Prostate gland (tissue), 2 donors: Measurements from ENCODE around the gene KDSR. TPM values are rescaled to one million over a fixed set of nuclear protein-coding genes. Genes with fewer than 3 reads are reported as not detected.

Source experiments
- DNase-seq: peaks from one replicate; pipeline ENCODE4 v3.0.0-alpha.2; 2019; ENCODE audit warnings: low spot score
- H3K27ac ChIP-seq, 2 donors: fragments of 200-600 bp; sonication (generic); 2 replicates each; pipeline ENCODE4 v1.5.1; 2017 to 2019
- H3K27me3 ChIP-seq: fragments of 200-600 bp; sonication (generic); replicated peaks from 2 replicates; pipeline ENCODE4 v1.5.1; 2019; ENCODE audit not compliant: insufficient read depth
- H3K36me3 ChIP-seq, 2 donors: fragments of 200-600 bp; sonication (generic); 1 replicate in 1 of 2; 2 replicates in 1 of 2; pipeline versions ENCODE4 v1.5.1 to v1.8.1; 2017 to 2019
- H3K4me1 ChIP-seq: fragments of 200-600 bp; sonication (generic); replicated peaks from 2 replicates; pipeline ENCODE4 v1.5.1; 2019
- H3K4me3 ChIP-seq, 2 donors: fragments of 200-600 bp; sonication (generic); 2 replicates each; pipeline ENCODE4 v1.5.1; 2017 to 2019
- H3K9me3 ChIP-seq: fragments of 200-600 bp; sonication (generic); 2 replicates; pipeline ENCODE4 v1.5.1; 2017
- POLR2A ChIP-seq: fragments of 450-650 bp; IDR thresholded peaks from one replicate; pipeline ENCODE4 v1.6.1; 2016; ENCODE audit warnings: antibody characterized with exemption, mild to moderate bottlenecking
- POLR2AphosphoS5 ChIP-seq: sonication (generic); formaldehyde crosslinking; IDR thresholded peaks from one replicate; pipeline ENCODE4 v1.6.1; 2017; ENCODE audit warnings: antibody characterized with exemption
- WGBS: methylation state at CpG from one replicate; pipeline ENCODE4 v1.1.5; 2018; 5-methylcytosine and 5-hydroxymethylcytosine counted together
- intact Hi-C: fragments of 100-400 bp; cut with DNase I; formaldehyde crosslinking; loops from one replicate; pipeline ENCODE4 v1.14.2; 2022
- total RNA-seq, 2 donors: library from RNA; depleted of rRNA; stranded (reverse); fragments of >200 nt; gene quantifications; one replicate each; pipeline ENCODE4 v1.1.0, GENCODE V29; 2016
- TF ChIP-seq, protein P1 (sequence below), 4 experiments: fragments of 200-600 bp in 2 of 4; fragments of 450-650 bp in 2 of 4; sonication (generic) in 2 of 4; IDR thresholded peaks; 1 replicate in 3 of 4; 2 replicates in 1 of 4; pipeline ENCODE4 v1.5.1; 2016 to 2019; ENCODE audit warnings: antibody characterized with exemption in 4 of 4, mild to moderate bottlenecking in 2 of 4, moderate library complexity in 2 of 4

The KDSR gene
- total RNA-seq: 10 to 100 TPM; 46.1 to 52.3 TPM

DNA sequence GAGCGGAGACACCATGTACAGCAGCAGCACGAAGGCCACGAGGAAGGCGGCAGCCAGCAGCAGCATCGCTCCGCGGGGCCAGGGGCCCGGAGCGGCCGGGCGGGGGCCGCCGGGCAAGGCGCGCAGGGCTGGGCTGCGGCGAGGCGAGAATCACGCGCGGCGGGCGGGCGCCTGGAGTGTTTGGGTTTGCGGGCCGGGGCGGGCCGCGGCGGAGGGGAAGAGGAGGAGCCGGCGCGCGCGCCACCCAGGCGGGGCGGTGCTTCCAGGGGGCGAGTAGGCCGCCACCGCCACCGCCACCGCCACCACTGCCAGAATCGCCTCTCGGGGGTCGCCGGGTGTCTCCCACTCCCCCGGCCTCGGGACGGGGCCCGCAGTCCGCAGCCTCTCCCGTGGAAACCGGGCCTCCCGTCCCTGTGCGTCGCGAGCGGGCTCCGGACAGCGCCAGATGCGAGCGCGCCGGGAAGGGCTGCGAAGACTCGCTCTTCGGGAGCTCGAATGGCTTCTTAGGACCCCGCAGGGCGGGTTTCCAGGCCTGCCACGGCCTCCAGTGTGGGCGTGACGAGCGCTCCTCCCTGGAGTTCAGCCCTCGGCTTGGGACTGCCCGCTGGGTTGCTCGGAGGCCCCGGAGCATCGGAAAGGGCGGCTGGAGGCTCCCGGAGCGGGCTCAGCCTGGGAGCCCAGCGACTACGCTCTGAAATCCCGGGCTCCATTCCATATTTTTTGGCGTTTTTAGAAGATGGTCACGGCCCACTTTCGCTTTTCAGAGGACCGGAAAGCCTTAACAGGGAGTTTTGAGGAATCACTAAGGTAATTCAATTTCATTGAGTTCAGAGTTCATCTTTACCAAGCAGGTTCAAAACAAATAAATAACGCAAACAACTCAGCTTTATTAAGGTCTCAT is at the start of gene KDSR:
TSS of gene KDSR (minus strand) at position 154 of the 901 bp plus-strand sequence. CDS start at position 66, 88 bp downstream.
- Histone ChIP-seq H3K36me3 (no peaks in the 10 kb centered on the region), H3K4me3 (peak within 1 kb of the TSS; percentile 72 to 75), H3K4me1 (no peaks in the 10 kb centered on the region), H3K9me3 (no peaks in the 10 kb centered on the region), H3K27ac (peak within 1 kb of the TSS; percentile 95), H3K27me3 (no peaks in the 10 kb centered on the region)
- peak; percentile 95 for DNase-seq
- intact Hi-C loops: loop anchor here (1.0 kb wide), 1 partner anchor 55 kb away; the partner anchor contains the start of gene VPS4B
- WGBS: under 1% methylated on average over 60 of the region's 90 CpGs
- TF ChIP-seq, protein P1, sequence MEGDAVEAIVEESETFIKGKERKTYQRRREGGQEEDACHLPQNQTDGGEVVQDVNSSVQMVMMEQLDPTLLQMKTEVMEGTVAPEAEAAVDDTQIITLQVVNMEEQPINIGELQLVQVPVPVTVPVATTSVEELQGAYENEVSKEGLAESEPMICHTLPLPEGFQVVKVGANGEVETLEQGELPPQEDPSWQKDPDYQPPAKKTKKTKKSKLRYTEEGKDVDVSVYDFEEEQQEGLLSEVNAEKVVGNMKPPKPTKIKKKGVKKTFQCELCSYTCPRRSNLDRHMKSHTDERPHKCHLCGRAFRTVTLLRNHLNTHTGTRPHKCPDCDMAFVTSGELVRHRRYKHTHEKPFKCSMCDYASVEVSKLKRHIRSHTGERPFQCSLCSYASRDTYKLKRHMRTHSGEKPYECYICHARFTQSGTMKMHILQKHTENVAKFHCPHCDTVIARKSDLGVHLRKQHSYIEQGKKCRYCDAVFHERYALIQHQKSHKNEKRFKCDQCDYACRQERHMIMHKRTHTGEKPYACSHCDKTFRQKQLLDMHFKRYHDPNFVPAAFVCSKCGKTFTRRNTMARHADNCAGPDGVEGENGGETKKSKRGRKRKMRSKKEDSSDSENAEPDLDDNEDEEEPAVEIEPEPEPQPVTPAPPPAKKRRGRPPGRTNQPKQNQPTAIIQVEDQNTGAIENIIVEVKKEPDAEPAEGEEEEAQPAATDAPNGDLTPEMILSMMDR (IDR thresholded peaks at IDR 0.05): no peak
- peak; percentile 86 for TF ChIP-seq POLR2AphosphoS5
- peak; percentile 73 for TF ChIP-seq POLR2A

GRCh38 chr18:63412953-63413352 is 45.9 kb upstream of the KDSR start:
- DNase-seq: no peak
- peaks cover 4 to 7% of the 10 kb centered on the region in 2 donors for H3K36me3 ChIP-seq
- WGBS: 72% methylated on average over 4 of the region's 4 CpGs

DNA sequence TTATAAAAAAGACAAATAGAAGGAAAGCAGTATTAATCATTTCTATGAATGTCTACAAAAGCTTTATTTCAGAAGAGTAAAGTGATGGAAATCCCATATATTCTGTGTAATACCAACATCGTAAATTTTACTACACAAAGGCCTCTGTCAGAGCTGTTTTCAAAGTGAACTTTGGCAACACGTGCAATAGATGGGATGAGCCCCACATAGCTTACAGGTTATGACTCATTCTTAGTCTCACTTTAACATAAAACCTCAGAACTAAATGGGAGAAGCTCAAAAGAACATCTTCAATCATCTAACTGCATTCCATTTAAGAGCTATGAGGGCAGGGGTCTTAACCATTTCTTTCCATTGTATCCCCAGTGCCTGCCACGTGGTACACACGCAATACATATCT is 43.8 kb upstream of the KDSR start:
- Histone ChIP-seq H3K4me1 (peaks cover 5% of the 10 kb centered on the region), H3K36me3 (peaks cover 4 to 7% of the 10 kb centered on the region in 2 donors), H3K27ac (no peak overlapping the region), H3K4me3 (no peak overlapping the region), H3K9me3 (no peaks in the 10 kb centered on the region), H3K27me3 (no peaks in the 10 kb centered on the region)
- intact Hi-C loops: no loop called here
- 49% methylated on average over 4 of the region's 4 CpGs for WGBS
- no peak for DNase-seq
- TF ChIP-seq, protein P1 (IDR thresholded peaks at IDR 0.05): no peak
- TF ChIP-seq POLR2A (no peak), POLR2AphosphoS5 (no peak)

More at GRCh38 chr18:63412953-63413352, 45.9 kb upstream of the KDSR start:
- no peaks in the 10 kb centered on the region for H3K9me3 ChIP-seq
- no peaks in the 10 kb centered on the region for H3K4me1 ChIP-seq
- TF ChIP-seq, protein P1 (IDR thresholded peaks at IDR 0.05): no peak
- TF ChIP-seq POLR2AphosphoS5: no peak
- TF ChIP-seq POLR2A: no peak
- intact Hi-C loops: no loop called here
- no peaks in the 10 kb centered on the region for H3K27me3 ChIP-seq
- no peak overlapping the region for H3K4me3 ChIP-seq
- no peak overlapping the region for H3K27ac ChIP-seq

- Histone ChIP-seq H3K27ac (no peak overlapping the region), H3K4me1 (peaks cover 5% of the 10 kb centered on the region), H3K4me3 (no peak overlapping the region), H3K9me3 (no peaks in the 10 kb centered on the region), H3K36me3 (peaks cover 4 to 7% of the 10 kb centered on the region in 2 donors), H3K27me3 (no peaks in the 10 kb centered on the region)
- DNase-seq: no peak
- TF ChIP-seq POLR2AphosphoS5 (peak; percentile 14), POLR2A (no peak)
- intact Hi-C loops: no loop called here
- WGBS: 71% methylated on average over 5 of the region's 5 CpGs
Measured at GRCh38 chr18:63409301-63409700, 42.3 kb upstream of the KDSR start.

GRCh38 chr18:63407734-63408133 is 40.7 kb upstream of the KDSR start:
- DNase-seq: no peak
- peaks cover 3 to 4% of the 10 kb centered on the region in 2 donors for H3K36me3 ChIP-seq
- no peaks in the 10 kb centered on the region for H3K27me3 ChIP-seq

More at GRCh38 chr18:63407734-63408133, 40.7 kb upstream of the KDSR start:
- no peak overlapping the region for H3K27ac ChIP-seq
- H3K9me3 ChIP-seq: no peaks in the 10 kb centered on the region
- intact Hi-C loops: no loop called here
- no peak overlapping the region for H3K4me3 ChIP-seq
- TF ChIP-seq POLR2A (no peak), POLR2AphosphoS5 (no peak)
- TF ChIP-seq, protein P1 (IDR thresholded peaks at IDR 0.05): no peak
- 65% methylated on average over 1 of the region's 1 CpG for WGBS
- H3K4me1 ChIP-seq: peaks cover 5% of the 10 kb centered on the region
